WTC11 (cell line): ENCODE results near the gene GDPD3.

ENCODE experiments used
- FOXJ3 ChIP-seq: sonication (generic); formaldehyde crosslinking; IDR thresholded peaks from 2 replicates; pipeline ENCODE4 v1.9.0; 2021; ENCODE audit warnings: missing genetic modification reagents, mild to moderate bottlenecking, borderline replicate concordance
- TF ChIP-seq, protein P1 (sequence below): sonication (generic); formaldehyde crosslinking; IDR thresholded peaks from 2 replicates; pipeline ENCODE4 v1.8.1; 2022; ENCODE audit warnings: low read depth, mild to moderate bottlenecking, moderate library complexity, missing genetic modification reagents, borderline replicate concordance
- TF ChIP-seq, protein P2 (sequence below): sonication (generic); formaldehyde crosslinking; conservative IDR thresholded peaks from 2 replicates; pipeline ENCODE4 v1.8.1; 2022; ENCODE audit warnings: mild to moderate bottlenecking, missing genetic modification reagents
- TF ChIP-seq, protein P3 (sequence below): sonication (generic); formaldehyde crosslinking; IDR thresholded peaks from 2 replicates; pipeline ENCODE4 v1.8.1; 2023; ENCODE audit warnings: mild to moderate bottlenecking, missing genetic modification reagents, moderate library complexity

DNA sequence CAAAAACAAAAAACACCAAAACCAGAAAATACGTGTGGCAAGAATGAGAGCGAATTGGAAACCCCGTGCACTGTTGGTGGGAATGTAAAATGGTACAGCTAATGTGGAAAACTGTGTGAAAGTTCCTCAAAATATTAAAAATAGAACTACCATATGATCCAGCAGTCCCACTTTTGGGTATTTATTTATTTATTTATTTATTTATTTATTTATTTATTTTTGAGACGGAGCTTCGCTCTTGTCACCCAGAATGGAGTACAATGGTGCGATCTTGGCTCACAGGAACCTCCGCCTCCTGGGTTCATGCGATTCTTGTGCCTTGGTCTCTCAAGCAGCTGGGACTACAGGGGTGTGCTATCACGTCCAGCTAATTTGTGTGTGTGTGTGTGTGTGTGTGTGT is 39.2 kb upstream of the GDPD3 start:
- no peak for TF ChIP-seq FOXJ3
- TF ChIP-seq, protein P1, sequence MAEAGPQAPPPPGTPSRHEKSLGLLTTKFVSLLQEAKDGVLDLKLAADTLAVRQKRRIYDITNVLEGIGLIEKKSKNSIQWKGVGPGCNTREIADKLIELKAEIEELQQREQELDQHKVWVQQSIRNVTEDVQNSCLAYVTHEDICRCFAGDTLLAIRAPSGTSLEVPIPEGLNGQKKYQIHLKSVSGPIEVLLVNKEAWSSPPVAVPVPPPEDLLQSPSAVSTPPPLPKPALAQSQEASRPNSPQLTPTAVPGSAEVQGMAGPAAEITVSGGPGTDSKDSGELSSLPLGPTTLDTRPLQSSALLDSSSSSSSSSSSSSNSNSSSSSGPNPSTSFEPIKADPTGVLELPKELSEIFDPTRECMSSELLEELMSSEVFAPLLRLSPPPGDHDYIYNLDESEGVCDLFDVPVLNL: no peak
- TF ChIP-seq, protein P2, sequence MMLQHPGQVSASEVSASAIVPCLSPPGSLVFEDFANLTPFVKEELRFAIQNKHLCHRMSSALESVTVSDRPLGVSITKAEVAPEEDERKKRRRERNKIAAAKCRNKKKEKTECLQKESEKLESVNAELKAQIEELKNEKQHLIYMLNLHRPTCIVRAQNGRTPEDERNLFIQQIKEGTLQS (CRISPR knock-in tag): no peak
- TF ChIP-seq, protein P3, sequence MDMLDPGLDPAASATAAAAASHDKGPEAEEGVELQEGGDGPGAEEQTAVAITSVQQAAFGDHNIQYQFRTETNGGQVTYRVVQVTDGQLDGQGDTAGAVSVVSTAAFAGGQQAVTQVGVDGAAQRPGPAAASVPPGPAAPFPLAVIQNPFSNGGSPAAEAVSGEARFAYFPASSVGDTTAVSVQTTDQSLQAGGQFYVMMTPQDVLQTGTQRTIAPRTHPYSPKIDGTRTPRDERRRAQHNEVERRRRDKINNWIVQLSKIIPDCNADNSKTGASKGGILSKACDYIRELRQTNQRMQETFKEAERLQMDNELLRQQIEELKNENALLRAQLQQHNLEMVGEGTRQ (CRISPR knock-in tag): no peak
